Measurements from ENCODE around the gene RGS9BP. TPM values are rescaled to one million over a fixed set of nuclear protein-coding genes. Genes with fewer than 3 reads are reported as not detected.

Gene RGS9BP
- total and polyA plus RNA-seq, 2 donors (not counting 1 experiment from before 2014, with no cell fraction given) = 0.09 to 0.66 TPM

DNA sequence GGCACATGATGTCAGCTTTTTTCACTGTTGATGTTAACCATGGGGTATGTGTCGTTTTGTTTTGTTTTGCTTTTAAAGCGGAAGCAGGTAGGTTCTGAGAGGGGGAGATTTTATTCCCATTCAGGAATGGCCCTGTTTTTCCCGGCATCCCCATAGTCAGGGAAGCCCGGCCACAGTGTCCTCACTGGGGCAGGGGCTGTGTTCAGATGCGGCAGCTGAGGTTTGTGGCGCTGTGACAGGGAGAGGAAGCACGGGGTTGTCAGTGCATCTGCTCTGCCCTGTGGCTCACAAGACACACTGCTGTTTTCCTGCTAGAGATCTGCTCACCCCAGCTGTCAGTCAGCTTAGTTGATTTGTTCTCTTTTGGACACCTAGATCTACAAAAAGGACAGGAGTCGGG is 28.3 kb upstream of the RGS9BP start:
- TF ChIP-seq EZH2 (IDR thresholded peaks at IDR 0.05; ENCODE audit: low read length, missing control alignments) = no peak
- TF ChIP-seq, protein P1, sequence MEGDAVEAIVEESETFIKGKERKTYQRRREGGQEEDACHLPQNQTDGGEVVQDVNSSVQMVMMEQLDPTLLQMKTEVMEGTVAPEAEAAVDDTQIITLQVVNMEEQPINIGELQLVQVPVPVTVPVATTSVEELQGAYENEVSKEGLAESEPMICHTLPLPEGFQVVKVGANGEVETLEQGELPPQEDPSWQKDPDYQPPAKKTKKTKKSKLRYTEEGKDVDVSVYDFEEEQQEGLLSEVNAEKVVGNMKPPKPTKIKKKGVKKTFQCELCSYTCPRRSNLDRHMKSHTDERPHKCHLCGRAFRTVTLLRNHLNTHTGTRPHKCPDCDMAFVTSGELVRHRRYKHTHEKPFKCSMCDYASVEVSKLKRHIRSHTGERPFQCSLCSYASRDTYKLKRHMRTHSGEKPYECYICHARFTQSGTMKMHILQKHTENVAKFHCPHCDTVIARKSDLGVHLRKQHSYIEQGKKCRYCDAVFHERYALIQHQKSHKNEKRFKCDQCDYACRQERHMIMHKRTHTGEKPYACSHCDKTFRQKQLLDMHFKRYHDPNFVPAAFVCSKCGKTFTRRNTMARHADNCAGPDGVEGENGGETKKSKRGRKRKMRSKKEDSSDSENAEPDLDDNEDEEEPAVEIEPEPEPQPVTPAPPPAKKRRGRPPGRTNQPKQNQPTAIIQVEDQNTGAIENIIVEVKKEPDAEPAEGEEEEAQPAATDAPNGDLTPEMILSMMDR (conservative IDR thresholded peaks at IDR 0.05 in 1 of 2, IDR thresholded peaks at IDR 0.05 in 1 of 2; ENCODE audit: low read depth in 1 of 2, low read length in 2 of 2) = no peak
- Histone ChIP-seq H3K79me2 (ENCODE audit: control insufficient read depth, insufficient read depth, low read length) (no peaks in the 10 kb centered on the region), H3K4me3 (replicated peaks in 1 of 4; ENCODE audit: control extremely low read depth in 1 of 4, insufficient read depth in 1 of 4, low read depth in 3 of 4, low read length in 4 of 4) (no peak overlapping the region), H3K36me3 (ENCODE audit: control insufficient read depth, insufficient read depth, low read length) (peaks cover 10% of the 10 kb centered on the region), H3K4me2 (ENCODE audit: extremely low read depth, insufficient read depth, low read length) (no peak overlapping the region), H3K4me1 (ENCODE audit: control insufficient read depth, extremely low read depth, insufficient read depth, low read length) (no peaks in the 10 kb centered on the region), H2AFZ (ENCODE audit: low read length) (no peak overlapping the region), H4K20me1 (ENCODE audit: control insufficient read depth, extremely low read depth, insufficient read depth, low read length) (no peaks in the 10 kb centered on the region), H3K9me3 (ENCODE audit: control insufficient read depth, insufficient read depth, low read depth, low read length) (no peaks in the 10 kb centered on the region), H3K9ac (ENCODE audit: insufficient read depth, low read length) (no peak overlapping the region), H3K27me3 (ENCODE audit: control insufficient read depth, insufficient read depth, low read length) (no peaks in the 10 kb centered on the region), H3K27ac (ENCODE audit: insufficient read depth, low read length) (no peak overlapping the region)
- no peak for DNase-seq (ENCODE audit: low read depth in 2 of 2)

DNA sequence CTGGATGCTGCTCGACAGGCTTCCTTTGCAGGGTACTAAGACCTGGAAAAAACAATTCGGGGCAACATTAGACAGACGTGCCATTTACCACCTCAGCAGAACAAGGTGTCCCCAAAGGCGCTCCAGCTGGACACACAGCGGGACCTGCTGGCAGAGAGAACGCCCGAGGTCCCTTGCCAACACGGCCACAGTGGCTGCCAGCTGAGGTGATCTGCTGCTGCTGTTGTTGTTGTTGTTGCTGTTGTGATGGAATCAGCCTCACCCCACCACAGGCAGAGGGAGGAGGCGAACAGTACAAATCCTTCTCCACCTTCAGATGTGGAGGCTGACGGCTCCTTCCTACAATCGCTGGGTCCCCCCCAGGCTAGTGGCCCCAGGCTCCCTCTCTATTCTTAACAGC is 25.9 kb upstream of the RGS9BP start:
- Histone ChIP-seq H3K9me3 (ENCODE audit: control insufficient read depth, insufficient read depth, low read depth, low read length) (no peaks in the 10 kb centered on the region), H3K4me3 (replicated peaks in 1 of 4; ENCODE audit: control extremely low read depth in 1 of 4, insufficient read depth in 1 of 4, low read depth in 3 of 4, low read length in 4 of 4) (no peak overlapping the region), H3K9ac (ENCODE audit: insufficient read depth, low read length) (no peak overlapping the region), H4K20me1 (ENCODE audit: control insufficient read depth, extremely low read depth, insufficient read depth, low read length) (no peaks in the 10 kb centered on the region), H3K27me3 (ENCODE audit: control insufficient read depth, insufficient read depth, low read length) (no peaks in the 10 kb centered on the region), H3K27ac (ENCODE audit: insufficient read depth, low read length) (no peak overlapping the region), H3K36me3 (ENCODE audit: control insufficient read depth, insufficient read depth, low read length) (peaks cover 4% of the 10 kb centered on the region), H2AFZ (ENCODE audit: low read length) (no peak overlapping the region), H3K79me2 (ENCODE audit: control insufficient read depth, insufficient read depth, low read length) (no peaks in the 10 kb centered on the region), H3K4me1 (ENCODE audit: control insufficient read depth, extremely low read depth, insufficient read depth, low read length) (no peaks in the 10 kb centered on the region), H3K4me2 (ENCODE audit: extremely low read depth, insufficient read depth, low read length) (no peak overlapping the region)
- DNase-seq (ENCODE audit: low read depth in 2 of 2) = no peak
- TF ChIP-seq, protein P1 (conservative IDR thresholded peaks at IDR 0.05 in 1 of 2, IDR thresholded peaks at IDR 0.05 in 1 of 2; ENCODE audit: low read depth in 1 of 2, low read length in 2 of 2) = no peak
- TF ChIP-seq EZH2 (IDR thresholded peaks at IDR 0.05; ENCODE audit: low read length, missing control alignments) = no peak

DNA sequence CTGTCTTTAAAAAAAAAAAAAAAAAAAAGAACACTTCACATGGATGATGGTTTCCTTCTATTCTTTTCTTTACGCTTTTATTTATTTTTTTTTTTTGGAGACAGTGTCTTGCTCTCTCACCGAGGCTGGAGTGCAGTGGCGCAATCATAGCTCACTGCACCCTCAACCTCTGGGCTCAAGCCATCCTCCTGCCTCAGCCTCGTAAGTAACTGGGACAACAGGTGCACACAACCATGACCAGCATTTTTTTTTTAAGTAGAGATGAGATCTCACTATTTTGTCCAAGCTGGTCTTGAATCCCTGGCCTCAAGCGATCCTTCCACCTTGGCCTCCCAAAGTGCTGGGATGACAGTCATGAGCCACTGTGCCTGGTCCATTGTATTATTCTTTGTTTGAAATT is 25.0 kb upstream of the RGS9BP start:
- Histone ChIP-seq H3K4me2 (ENCODE audit: extremely low read depth, insufficient read depth, low read length) (no peak overlapping the region), H4K20me1 (ENCODE audit: control insufficient read depth, extremely low read depth, insufficient read depth, low read length) (no peaks in the 10 kb centered on the region)
- DNase-seq (ENCODE audit: low read depth in 2 of 2) = no peak

More for the DNA sequence above, 25.0 kb upstream of the RGS9BP start:
- Histone ChIP-seq H2AFZ (ENCODE audit: low read length) (no peak overlapping the region), H3K27ac (ENCODE audit: insufficient read depth, low read length) (no peak overlapping the region), H3K27me3 (ENCODE audit: control insufficient read depth, insufficient read depth, low read length) (no peaks in the 10 kb centered on the region), H3K9me3 (ENCODE audit: control insufficient read depth, insufficient read depth, low read depth, low read length) (no peaks in the 10 kb centered on the region), H3K9ac (ENCODE audit: insufficient read depth, low read length) (no peak overlapping the region), H3K4me3 (replicated peaks in 1 of 4; ENCODE audit: control extremely low read depth in 1 of 4, insufficient read depth in 1 of 4, low read depth in 3 of 4, low read length in 4 of 4) (no peak overlapping the region), H3K36me3 (ENCODE audit: control insufficient read depth, insufficient read depth, low read length) (peaks cover 6% of the 10 kb centered on the region), H3K4me1 (ENCODE audit: control insufficient read depth, extremely low read depth, insufficient read depth, low read length) (no peaks in the 10 kb centered on the region), H3K79me2 (ENCODE audit: control insufficient read depth, insufficient read depth, low read length) (no peaks in the 10 kb centered on the region)
- TF ChIP-seq, protein P1 (conservative IDR thresholded peaks at IDR 0.05 in 1 of 2, IDR thresholded peaks at IDR 0.05 in 1 of 2; ENCODE audit: low read depth in 1 of 2, low read length in 2 of 2) = no peak
- no peak for TF ChIP-seq EZH2 (IDR thresholded peaks at IDR 0.05; ENCODE audit: low read length, missing control alignments)

Data from fibroblast of lung (primary cell).